WERI-Rb-1 (cell line): ENCODE data around the gene ZSCAN20.
A peak's percentile ranks its signal among the peaks of the same experiment; 100 is the strongest.

Source experiments
- DNase-seq: peaks from one replicate; pipeline ENCODE4 v3.0.0-alpha.2; 2020
- H3K27ac ChIP-seq: fragments of 250-450 bp; sonication (Bioruptor Pico); 2 replicates; pipeline ENCODE4 v1.5.1; 2020; ENCODE audit warnings: mild to moderate bottlenecking, moderate library complexity
- H3K27me3 ChIP-seq: fragments of 250-450 bp; sonication (Bioruptor Pico); 2 replicates; pipeline ENCODE4 v1.5.1; 2021; ENCODE audit warnings: mild to moderate bottlenecking, low read depth, moderate library complexity; ENCODE audit not compliant: insufficient read depth, severe bottlenecking
- H3K36me3 ChIP-seq: fragments of 250-450 bp; sonication (Bioruptor Pico); 2 replicates; pipeline ENCODE4 v1.5.1; 2020; ENCODE audit warnings: mild to moderate bottlenecking, moderate library complexity
- H3K4me3 ChIP-seq: 2 replicates; pipeline ENCODE4 v1.5.1; 2011; ENCODE audit warnings: low read depth, mild to moderate bottlenecking, control low read depth, low read length
- H3K9me3 ChIP-seq: fragments of 250-450 bp; sonication (Bioruptor Pico); 2 replicates; pipeline ENCODE4 v1.5.1; 2021; ENCODE audit warnings: mild to moderate bottlenecking, moderate library complexity; ENCODE audit not compliant: severe bottlenecking
- CTCF ChIP-seq: IDR thresholded peaks from 2 replicates; pipeline ENCODE4 v1.5.1; 2011; ENCODE audit warnings: low read depth, mild to moderate bottlenecking, control low read depth, inconsistent platforms, low read length

The ZSCAN20 gene

GRCh38 chr1:33429332-33429731 lies 43.1 kb upstream of the ZSCAN20 start:
- H3K27ac ChIP-seq: no peak overlapping the region
- no peak for TF ChIP-seq CTCF
- peaks cover 5% of the 10 kb centered on the region for H3K9me3 ChIP-seq
- peaks cover 7% of the 10 kb centered on the region; the same call in 1 of the 2 replicates for H3K36me3 ChIP-seq
- H3K4me3 ChIP-seq: peak overlapping the region; percentile 58
- DNase-seq: no peak
- H3K27me3 ChIP-seq: no peaks in the 10 kb centered on the region

DNA sequence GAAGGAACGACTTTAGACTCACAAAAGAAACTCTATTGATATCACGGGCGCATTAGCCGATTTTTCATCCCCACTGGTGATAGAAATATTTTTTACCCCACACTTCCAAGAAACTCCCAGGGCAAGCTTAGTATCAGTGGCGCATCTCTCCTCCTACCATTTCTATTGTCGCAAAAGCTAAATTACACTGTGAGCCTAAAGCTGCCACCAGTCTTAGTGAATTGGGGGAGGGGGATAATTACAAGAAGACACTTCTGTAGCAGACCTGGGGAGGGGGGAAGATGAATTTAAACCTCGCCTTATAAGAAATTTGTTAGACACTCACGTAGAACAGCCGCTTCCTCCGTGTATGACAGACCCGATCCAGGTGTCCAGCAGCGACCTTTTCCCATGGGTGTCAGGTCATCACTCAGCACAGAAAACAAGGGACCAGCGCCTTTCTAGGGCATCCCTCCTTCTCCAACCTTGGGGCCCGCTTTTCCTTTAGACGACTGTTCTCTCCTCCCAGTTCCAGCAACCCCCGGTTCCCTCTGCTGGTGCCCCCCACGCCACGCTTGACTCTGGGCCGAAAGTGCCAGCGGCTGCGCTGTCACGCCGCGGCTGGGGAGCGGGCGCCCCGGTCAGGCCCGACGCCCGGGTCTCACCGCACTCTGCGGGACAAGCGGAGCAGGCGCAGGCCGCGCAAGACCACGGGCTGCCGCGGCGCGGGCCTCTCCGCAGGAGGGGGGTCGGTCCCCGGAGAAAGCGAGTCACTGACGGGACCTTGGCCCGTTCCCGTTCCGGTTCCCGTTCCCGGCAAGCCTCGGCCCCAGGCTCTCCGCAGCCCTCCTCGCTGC lies 42.4 kb upstream of the ZSCAN20 start:
- H3K9me3 ChIP-seq: peaks cover 5% of the 10 kb centered on the region
- 0 out of 2 replicates have a peak overlapping the region, but pooled peaks have one; percentile 14 for H3K27ac ChIP-seq
- no peak for TF ChIP-seq CTCF
- peak overlapping the region; percentile 58 for H3K4me3 ChIP-seq
- H3K27me3 ChIP-seq: no peaks in the 10 kb centered on the region
- DNase-seq: no peak
- H3K36me3 ChIP-seq: peaks cover 7% of the 10 kb centered on the region; the same call in 1 of the 2 replicates

DNA sequence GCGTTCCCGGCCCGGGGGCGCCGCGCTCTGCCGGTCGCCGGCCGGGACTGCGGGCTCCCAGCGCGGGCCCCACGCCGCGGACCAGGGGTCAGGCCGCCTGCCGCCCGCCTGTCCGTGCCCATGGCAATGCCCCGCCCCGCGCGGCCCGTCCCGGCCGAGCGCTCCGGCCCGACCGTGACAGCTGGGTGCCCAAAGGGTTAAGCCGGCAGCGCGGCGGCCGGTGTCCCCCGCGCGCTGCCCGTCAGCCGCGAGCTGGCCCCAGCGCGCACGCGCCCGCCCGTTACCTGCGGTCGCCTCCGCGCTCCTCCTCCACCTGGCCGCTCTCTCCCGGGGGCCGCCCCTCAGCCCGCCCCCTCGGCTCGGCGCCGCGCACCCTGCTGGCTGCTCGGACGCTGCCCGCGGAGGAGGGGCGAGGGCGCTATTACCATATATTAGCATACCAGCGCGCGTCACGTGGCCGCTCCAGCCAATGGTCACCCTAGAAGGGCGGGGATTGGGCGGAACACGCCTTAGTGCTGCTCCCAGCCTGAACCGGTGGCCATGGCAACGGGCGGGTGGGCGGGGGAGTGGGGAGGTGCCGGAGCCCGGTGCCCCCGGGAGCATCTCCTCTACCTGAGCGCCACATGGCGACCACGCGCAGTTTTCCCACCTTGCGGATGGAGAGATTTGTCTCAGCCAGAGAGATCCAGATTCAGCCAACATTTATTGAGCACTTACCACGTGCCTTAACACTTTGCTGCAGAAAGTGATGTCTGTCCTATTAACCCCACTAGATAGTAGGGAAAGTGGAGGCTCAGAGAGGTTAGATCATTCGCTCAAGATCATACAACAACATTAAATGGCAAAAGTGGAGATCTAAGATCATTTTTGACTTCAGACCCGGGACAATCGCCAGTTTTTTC lies 41.5 kb upstream of the ZSCAN20 start, which contains the start of gene PHC2:
TSS of gene PHC2 (minus strand) at position 404 of the 902 bp plus-strand sequence. CDS start 55,556 bp downstream, outside the sequence.
- no peaks in the 10 kb centered on the region for H3K9me3 ChIP-seq
- H3K4me3 ChIP-seq: peak within 1 kb of the TSS; percentile 58
- 0 out of 2 replicates have a peak within 1 kb of the TSS, but pooled peaks have one; percentile 14 for H3K27ac ChIP-seq
- TF ChIP-seq CTCF: no peak
- H3K27me3 ChIP-seq: no peaks in the 10 kb centered on the region
- H3K36me3 ChIP-seq: no peaks in the 10 kb centered on the region; the same call in 1 of the 2 replicates
- peak; percentile 98 for DNase-seq

- Histone ChIP-seq H3K27ac (no peak overlapping the region), H3K36me3 (no peaks in the 10 kb centered on the region), H3K9me3 (no peaks in the 10 kb centered on the region), H3K4me3 (no peak overlapping the region), H3K27me3 (no peaks in the 10 kb centered on the region)
- TF ChIP-seq CTCF: no peak
- no peak for DNase-seq
Measured at GRCh38 chr1:33433509-33434362, 38.7 kb upstream of the ZSCAN20 start.

GRCh38 chr1:33434363-33434750 lies 38.1 kb upstream of the ZSCAN20 start:
- Histone ChIP-seq H3K36me3 (no peaks in the 10 kb centered on the region), H3K4me3 (no peak overlapping the region), H3K9me3 (no peaks in the 10 kb centered on the region), H3K27me3 (no peaks in the 10 kb centered on the region), H3K27ac (no peak overlapping the region)
- no peak for TF ChIP-seq CTCF
- DNase-seq: no peak
